ENCODE data around the gene CAMK2A.

CAMK2A gene

DNA sequence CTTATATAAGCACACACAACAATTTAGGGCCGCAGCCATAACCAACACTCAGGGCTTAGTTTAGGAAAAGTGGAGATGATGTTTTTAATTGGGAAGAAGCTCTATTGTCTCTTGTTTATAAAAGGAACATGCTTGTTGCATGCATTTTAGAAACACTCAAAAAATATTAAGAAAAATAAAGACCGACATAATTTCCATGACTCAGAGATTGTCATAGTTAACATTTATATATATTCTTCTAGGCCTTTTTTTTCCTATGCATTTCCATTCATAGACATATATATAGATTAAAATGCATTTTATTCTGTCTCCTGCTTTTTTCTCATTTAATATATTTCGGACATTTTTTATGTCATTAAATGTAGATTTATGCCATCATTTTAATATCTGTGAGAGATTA is 26.7 kb upstream of the CAMK2A start:
- no peak for DNase-seq (ENCODE audit: low read depth, low spot score)

DNA sequence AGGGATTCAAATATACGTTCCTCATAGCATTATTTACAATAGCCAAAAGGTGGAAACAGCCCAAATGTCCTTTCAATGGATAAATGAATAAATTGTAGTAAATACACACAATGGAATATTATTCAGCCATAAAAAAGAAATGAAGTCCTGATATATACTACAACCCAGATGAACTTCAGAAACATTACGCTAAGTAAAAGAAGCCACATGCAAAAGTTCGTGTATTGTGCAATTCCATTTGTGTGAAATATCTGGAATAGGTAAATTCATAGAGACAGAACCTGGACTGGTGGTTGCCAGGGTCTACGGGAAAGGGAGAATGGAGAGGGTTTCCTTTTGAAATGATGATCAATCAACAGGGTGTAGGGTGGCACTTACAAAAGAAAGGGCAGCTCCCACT is 25.7 kb upstream of the CAMK2A start:
- no peak for DNase-seq (ENCODE audit: low read depth, low spot score)

DNA sequence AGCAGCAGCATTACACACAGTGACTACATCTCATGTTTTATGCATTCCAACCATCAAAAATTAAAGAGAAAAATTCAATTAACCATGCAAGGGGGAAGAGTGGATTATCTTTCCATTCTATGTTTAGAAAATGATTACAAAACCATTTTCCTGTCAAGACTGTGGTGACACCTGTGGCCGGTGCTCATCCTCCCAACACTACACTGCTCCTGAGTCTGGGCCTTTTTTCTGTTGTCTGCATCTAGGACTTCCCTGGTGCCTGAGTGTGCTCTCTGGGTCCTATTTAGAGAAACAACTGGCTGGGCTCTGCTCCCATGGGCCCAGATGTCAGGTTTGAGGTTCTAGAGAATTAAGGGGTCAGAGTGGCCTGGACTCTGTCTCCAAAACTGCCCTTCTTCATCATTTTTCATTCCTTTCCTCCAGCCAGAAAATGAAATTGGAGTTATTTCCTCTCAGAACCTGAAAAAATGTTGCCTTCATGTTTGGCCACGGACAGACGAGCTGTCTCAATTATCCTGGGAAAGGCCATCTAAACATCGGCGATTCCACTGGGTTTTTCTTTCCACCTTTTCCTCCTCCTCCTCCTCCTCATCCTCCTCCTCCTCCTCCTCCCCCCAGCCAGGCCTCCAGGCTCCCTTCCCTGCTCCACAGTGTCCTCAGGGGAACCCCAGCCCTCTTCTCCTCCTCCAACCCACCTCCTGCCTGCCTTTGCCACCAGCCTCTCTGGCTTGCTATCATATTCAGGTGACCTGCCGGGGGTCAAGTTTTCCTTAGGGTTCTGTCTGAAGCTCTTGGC is 24.5 kb upstream of the CAMK2A start:
- no peak for DNase-seq (ENCODE audit: low read depth, low spot score)

DNA sequence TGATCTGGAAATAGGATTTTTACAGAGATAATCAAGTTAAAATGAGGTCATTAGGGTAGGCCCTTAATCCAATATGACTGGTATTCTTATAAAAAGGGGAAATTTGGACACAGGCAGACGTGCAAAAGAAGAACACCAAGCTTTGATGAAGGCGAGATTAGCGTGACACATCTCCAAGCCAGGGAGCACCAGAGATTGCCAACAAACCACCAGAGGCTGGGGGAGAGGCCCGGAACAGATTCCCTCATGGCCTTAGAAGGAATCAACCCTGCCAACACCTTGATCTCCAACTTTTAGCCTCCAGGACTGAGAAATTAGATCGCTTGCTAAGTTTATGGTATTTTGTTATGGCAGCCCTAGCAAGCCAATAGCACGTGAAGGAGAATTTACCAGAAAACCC is 23.9 kb upstream of the CAMK2A start:
- no peak for DNase-seq (ENCODE audit: low read depth, low spot score)

DNA sequence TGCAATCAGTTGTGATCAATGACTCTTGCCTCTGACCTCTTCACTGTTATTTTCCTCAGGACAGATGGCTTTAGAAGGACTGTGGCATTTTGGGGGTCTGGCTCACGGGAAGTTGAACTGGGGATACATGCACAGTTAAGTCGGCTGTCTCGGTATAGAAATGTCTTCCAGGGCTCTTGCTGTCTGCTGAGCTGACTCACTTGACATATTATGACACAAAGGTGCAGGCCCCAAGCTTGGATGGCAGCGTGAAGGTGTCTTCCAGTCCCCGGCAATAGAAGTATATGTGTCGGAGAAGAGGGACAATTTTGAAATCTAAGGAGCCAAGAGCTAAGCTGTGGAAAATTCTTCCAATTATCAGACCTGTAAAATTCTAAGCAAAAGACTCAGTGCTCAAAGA is 22.9 kb upstream of the CAMK2A start:
- DNase-seq (ENCODE audit: low read depth, low spot score) = no peak

DNA sequence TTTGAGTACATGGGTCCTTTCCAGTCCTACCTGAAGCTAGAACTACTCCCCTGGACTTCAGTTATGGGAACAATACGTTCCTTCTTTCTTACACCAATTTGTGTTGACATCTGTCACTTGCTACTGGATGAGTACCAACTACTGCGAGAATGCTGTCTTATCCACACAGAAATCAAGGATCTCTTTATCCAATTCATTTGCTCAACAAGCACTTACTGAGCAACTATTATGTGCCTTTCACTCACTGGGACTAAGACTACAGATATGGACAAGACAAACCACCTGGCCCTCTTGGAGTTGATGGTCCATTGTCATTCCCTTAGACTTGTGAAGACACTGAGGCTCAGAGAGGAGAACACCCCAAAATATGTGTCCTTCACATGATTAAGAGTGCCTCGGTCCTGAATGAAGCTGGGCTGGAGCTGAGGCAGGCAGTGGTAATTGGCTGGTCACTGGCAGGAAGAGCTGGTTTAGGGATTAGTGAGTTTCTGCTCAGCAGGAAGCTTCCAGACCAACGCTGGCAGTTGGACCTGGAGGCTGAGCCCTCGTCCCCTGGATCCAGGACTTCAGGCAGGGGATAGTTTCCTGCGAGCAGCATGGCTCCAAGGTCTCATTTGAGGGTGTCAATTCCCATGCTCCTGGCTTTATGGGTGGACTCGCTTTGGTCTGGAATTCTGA is 21.6 kb upstream of the CAMK2A start:
- DNase-seq (ENCODE audit: low read depth, low spot score) = no peak

DNA sequence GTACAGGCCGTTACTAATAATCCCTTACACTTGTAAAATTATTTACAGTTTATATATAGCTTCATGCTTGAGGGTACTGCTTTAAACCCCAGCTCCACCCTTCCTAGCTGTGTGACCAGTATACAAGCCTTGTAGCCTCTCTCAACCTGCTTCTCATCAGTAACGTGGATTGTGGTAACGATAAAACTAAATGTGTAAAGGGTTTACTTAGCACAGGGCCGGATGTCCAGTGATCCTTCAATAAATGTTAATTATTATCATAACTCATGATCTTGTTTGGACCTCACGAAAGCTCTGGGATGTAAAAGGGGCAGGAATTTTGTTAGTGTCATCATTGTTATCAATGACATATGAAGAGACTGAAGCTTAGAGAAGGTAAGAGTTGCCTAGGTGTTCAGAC is 20.7 kb upstream of the CAMK2A start:
- no peak for DNase-seq (ENCODE audit: low read depth, low spot score)

DNA sequence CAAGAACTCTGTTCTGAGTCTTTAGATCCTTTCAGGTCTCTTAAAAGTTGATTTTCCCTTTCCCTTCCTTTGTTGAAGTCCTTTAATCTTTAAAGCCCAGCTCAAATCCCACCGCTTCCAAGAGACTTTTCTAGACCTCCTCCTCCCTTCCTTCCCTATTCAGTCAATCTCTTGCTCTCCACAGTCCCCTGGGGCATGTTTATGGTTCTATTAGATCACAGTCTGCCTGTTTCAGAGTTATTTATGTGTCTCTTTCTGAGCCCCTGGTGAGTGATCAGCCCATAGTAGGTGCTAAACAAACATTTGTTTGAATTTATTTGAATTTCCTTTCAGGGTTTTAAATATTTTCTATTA is 20.3 kb upstream of the CAMK2A start:
- no peak for DNase-seq (ENCODE audit: low read depth, low spot score)

DNA sequence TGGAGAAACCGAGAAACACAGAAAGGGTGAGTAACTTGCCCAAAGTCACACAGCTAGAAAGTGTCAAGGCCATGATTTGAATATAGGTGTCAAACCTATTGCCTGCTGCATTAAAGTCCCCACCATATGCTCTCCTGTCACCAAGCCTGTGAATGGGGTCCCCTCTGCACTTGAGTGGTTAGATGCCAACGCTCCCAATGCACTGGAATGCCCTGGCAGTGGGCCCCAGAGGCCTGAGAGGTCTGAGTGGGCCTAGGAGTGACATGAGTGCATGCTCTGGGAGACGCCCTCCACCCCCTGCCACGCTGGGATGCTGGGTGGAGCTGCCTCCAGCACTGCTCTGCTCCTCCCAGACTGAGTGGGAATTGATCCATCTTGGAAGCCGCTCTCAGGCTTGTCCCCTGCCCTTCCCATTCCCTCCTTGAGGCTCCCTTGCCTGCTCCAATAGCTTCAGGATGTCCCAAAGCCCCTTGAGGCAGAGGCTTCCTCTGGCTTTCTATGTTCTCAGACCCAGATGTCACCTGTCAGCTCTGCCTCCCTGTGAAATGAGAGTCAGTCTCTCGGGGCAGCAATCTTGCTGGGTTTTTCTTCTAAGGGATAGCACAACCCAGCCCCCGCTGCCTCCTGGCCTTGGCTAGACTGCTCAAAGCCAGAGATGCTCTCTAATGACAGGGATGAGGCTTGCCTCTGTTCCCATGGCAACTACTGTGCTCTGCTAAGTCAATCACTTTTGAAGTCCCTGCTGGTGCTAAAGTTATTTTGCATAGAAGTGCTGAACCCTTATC is 19.7 kb upstream of the CAMK2A start:
- no peak for DNase-seq (ENCODE audit: low read depth, low spot score)

DNA sequence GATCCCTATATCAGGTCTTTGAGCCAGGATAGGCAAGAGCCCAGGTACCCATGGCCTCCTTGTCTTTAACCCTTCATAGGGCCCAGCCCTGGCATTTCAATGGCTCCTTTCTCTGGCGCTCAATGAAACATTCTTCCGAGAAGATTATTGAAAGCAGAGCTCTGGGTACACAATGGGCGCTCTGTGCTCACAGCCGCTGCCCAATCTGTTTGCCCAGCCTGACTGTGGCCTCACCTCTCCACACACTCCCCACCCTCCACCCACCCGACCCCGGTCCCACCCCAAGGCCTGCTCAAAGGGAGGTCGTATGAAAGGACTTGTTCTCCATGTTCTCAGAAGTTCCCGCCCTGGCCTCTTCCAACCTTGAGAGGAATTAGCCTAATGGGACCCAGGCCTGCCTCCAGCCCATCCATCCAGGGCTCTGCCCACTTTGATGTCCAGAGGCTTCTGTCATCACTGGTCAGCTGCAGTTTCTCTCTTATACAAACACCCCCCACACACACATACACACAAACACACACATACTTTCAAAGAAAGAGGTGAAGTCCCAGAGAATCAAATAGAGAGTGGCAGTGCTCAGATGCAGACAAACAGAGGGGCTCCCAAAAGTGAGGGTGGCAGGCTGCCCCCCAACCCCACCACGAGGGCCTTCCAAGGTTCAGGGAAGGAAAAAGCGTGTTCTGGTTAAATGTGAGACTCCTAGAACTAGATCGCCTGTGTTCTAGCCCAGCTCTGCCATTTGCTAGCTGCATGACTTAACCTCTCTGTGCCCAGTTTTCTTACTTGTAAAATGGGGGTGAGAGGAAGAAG is 18.2 kb upstream of the CAMK2A start:
- no peak for DNase-seq (ENCODE audit: low read depth, low spot score)

DNA sequence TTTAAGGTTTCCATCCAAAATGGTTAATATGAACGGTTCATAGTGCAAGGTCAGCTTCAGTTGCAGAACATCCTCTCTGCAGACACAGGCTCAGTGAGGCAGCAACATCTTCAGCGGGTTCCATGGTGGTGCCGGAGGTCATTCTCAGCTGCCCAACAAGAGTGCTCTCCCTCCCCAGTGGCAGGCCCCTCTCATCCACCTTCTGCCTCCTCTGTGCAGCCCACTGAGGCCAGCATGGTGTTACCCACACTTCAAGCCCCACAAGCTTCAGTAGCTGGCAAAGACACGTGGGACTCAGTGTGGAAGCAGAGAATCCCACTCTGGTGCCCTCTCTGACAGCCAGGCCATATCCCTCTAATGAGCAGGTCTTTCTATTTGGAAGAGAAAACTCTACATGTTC is 17.2 kb upstream of the CAMK2A start:
- DNase-seq (ENCODE audit: low read depth, low spot score) = no peak

DNA sequence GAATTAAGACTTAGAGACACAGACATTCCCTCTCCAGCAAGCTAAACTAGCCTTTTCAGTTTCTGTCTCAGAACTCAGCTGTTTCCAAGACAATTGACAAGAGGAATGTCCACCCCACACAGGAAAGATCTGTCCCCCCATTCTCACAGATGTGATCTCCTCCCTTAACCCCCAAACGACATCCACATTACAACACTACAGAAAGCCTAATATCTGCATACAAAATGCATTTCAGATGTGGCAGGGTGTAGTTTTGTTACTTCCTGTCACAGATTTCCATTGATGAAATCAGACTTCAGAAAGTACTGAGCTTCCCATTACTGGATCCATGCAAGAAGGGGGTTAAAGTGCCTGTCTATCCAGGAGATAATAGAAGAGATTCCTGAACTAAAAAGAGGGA is 16.0 kb upstream of the CAMK2A start:
- no peak for DNase-seq (ENCODE audit: low read depth, low spot score)

DNA sequence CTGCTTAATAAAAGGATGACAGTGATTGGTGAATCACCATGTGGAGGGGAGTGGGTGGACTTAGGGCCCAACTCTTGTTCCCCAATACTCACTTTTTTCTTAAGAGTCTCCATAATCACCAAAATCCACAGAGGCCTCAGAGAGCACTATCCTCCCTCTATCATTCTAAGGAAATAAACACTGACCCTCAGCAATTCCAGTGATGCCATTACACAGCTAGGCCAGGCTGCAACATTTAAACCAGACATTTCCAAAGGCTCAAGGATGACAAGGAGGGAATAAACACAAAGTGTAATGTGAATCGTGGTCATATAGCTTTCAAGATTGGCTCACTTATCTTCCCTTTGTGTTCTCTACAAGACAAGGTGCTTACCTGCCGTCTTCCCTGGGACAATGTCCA is 15.5 kb upstream of the CAMK2A start:
- DNase-seq (ENCODE audit: low read depth, low spot score) = no peak

DNA sequence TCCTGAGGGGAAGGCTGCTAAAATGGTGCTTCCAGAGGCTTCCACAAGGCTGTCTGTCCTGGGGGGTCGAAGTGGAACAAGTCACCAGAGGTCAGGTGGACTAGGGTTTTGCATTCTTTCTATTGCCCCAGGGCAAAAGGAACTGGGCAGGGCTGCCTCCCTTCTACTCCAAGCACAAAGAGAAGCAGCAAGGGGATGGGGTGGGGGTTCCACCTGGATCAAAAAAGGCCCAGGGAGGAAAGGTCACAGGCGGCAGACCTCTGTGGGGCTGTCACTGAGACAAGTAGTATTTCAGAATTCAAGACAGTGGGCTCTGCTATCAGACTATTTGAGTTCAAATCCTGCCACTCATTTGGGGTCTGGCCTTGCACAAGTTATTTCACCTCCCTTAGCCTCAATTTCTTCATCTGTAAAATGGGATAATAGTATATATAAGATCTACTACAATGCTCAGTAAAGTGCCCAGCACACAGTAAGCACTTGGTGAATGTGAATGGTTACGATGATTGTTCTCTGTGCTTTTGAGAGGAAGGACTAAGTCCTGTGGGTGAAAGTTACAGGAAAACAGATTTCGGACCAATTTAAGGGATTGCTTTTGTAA is 15.0 kb upstream of the CAMK2A start:
- no peak for DNase-seq (ENCODE audit: low read depth, low spot score)

DNA sequence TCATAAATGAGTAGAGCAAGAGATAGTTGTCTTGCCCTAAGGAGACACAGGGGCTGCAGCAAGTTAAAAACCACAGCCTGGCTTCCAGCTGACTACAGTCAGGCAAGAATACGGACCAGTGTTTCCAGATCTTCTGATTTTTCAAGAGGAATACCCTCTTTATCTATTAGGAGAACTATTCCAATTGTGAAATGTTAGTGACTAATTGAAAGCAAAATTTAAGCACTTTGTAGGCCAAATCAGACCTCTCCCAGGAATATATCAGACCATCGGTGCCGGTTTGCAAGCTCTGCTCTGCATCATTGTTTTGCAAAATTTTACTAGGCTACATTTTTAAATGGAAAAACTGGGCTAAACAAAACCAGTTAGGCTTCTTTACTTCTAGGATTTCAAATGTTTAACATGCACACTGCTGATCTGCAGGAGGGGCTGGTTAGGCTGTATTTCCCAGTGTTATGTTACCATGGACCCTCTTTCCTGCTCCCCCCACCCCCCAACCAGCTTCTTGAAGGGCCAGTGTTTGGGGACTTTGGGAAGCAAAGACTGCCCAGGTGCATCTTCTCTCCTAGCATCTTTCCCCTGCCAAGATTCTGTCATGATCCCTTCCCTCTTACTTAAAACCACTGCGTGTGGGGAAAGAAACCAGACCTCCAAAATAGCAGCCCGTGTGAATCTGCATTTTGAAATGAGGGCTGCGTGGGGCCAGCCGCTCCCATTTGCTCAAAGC is 14.2 kb upstream of the CAMK2A start:
- no peak for DNase-seq (ENCODE audit: low read depth, low spot score)

DNA sequence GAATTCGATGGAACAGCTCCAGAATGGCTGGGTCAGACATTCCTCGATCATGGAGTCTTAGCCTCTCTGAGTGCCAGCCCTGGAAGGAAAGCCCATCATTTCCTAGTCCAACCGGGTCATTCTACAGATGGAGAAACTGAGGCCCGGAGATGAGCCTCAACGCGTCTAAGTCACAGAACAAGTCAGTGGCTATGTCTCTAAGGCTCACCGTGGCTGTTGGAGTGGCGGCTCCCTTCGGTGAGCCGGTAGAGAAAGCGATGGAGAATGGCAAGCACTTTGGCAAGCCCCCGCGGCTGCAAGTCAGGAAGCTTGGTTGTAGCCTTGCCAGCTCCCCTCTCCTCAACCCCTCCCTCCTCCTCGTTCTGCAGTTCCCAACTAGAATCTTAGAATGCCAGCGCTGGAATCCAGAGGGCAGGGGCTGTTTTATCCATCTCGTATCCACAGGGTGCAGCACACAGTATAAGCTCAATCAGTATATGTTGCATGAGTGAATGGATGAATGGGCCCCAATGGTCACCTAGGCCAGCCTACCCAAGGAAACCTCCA is 13.6 kb upstream of the CAMK2A start:
- no peak for DNase-seq (ENCODE audit: low read depth, low spot score)

DNA sequence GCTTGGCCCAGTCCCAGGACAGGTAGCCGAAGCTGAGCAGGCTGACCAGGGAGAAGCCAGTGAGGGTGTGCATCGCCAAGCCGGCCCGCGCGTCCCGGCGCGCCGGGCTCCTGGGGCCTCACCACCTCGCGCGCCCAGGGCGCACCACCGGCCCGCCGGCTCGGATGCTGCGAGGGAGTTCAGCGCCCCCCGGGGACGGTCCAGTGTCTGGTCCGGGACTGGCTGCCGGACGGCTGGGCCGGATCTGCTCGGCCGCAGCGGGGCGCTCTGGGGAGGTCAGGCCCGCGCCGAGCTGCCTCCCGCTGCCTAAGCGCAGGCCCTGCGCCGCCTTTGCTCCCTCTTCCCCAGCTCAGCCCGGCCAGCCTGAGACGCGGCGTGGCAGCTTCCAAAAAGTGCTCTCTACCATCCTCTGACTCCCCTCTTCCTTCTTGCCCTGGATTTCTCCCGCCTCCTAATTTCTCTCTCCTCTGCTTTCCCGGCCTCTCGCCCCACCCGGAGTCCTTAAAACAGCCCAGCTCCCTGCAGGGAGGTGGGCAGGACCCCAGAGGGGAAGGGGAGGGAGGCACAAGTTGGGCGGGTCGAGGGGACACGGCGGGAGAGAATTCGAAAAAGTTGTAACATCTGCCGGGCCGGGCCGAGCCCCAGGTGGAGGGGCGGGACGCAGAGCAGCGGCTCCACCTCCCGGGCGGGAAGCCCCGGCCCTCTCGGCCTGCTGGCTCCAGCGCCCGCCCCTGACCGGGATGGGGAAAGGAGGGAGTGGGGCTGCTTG is 12.9 kb upstream of the CAMK2A start, which contains the start of gene ARSI:
Gene ARSI, minus strand, starts transcription at position 605 of the 769 bp plus-strand sequence. Its CDS starts 532 bp downstream, at position 73.
- DNase-seq (ENCODE audit: low read depth, low spot score) = no peak

DNA sequence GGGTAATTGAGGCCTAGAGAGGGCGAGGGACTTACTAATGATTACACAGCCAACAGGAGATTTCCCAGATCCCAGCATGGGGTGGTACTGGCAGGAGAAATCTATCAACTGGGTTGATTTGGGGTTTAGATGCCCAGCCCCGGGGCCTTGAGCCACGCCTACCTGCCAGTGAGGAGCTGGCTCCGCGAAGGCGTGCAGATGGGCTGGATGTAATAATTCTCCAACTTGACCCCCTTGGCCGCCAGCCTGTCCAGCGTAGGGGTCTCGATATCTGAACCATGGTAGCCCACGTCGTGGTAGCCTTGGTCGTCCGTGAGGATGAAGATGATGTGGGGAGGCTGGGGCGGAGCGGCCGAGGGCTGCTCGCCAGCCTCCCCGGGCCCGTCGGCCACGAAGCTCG is 12.3 kb upstream of the CAMK2A start:
- DNase-seq (ENCODE audit: low read depth, low spot score) = no peak

DNA sequence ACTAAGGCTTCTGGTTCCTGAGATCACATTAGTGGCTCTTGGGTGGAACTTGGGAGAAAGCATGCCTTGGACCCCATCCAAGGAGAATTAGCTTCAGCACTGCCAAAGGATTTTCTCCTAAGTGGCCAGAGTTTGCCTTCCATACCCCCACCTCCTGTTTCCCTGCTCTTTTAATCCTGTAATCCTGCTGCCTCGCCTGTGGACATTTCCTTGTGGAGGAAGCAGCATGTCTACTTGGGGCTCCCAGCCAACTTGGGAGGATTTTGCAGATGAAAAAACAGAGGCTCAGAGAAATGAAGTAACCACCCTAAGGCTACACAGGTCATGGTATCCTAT is 11.6 kb upstream of the CAMK2A start:
- DNase-seq (ENCODE audit: low read depth, low spot score) = no peak

All from brain pericyte (primary cell).